A549 (cell line): ENCODE measurements around the gene ZNF275. TPM values are rescaled to one million over a fixed set of nuclear protein-coding genes. Genes with fewer than 3 reads are reported as not detected.

Source experiments
- ATAC-seq, 2 experiments: fragments of 200-7000 bp in 1 of 2; fragments of >200 bp in 1 of 2; cut with Nextera tagmentation in 1 of 2; cut with Tn5 transposase in 1 of 2; 3 replicates each; pipeline versions ENCODE4 v1.8.0 to v1.9.1; 2018 to 2020; ENCODE audit warnings: mild to moderate bottlenecking in 1 of 2, moderate library complexity in 1 of 2
- CTCF ChIA-PET: fragments of 300-600 bp; sonication (Branson Sonifier 250); formaldehyde crosslinking; extraction: SDS; loops from one replicate; lab custom pipeline; 2021; ENCODE audit warnings: antibody characterized with exemption, inconsistent platforms; lab: Yijun Ruan, JAX
- POLR2A ChIA-PET: fragments of 350-600 bp; formaldehyde crosslinking; extraction: SDS; loops from one replicate; lab custom pipeline; 2021; ENCODE audit warnings: antibody characterized with exemption, inconsistent platforms; lab: Yijun Ruan, JAX
- DNase-seq, 2 experiments: peaks; one replicate each; pipeline versions ENCODE4 v3.0.0 to v3.0.0-alpha.2; 2011 to 2016; ENCODE audit warnings: low read depth in 1 of 2, low spot score in 1 of 2
- FAIRE-seq: peaks from 2 replicates; lab custom pipeline; 2011; peaks lifted over from hg19 to GRCh38; lab: Jason Lieb, UNC
- H3K27ac ChIP-seq, 2 experiments: fragments of >200 bp; sonication (Bioruptor Twin); formaldehyde crosslinking; 3 replicates each; pipeline ENCODE4 v1.5.1; 2016 to 2017
- H3K4me1 ChIP-seq: fragments of >200 bp; sonication (Bioruptor Twin); formaldehyde crosslinking; 3 replicates; pipeline ENCODE4 v1.6.1; 2016
- H3K4me2 ChIP-seq: fragments of >200 bp; sonication (Bioruptor Twin); formaldehyde crosslinking; 3 replicates; pipeline ENCODE4 v1.6.1; 2016
- H3K4me3 ChIP-seq: fragments of >200 bp; sonication (Bioruptor Twin); formaldehyde crosslinking; 3 replicates; pipeline ENCODE4 v1.5.1; 2016
- H3K9me3 ChIP-seq: fragments of >200 bp; sonication (Bioruptor Twin); formaldehyde crosslinking; 3 replicates; pipeline ENCODE4 v1.6.1; 2016
- CBX2 ChIP-seq: fragments of 200-600 bp; sonication (generic); IDR thresholded peaks from 2 replicates; pipeline ENCODE4 v1.6.1; 2016; ENCODE audit warnings: low read depth, mild to moderate bottlenecking, borderline replicate concordance
- CEBPB ChIP-seq, 2 experiments: fragments of >200 bp in 1 of 2; sonication (Bioruptor Twin) in 1 of 2; formaldehyde crosslinking in 1 of 2; IDR thresholded peaks; 2 replicates each; pipeline ENCODE4 v1.6.1; 2012 to 2016
- CHD2 ChIP-seq: fragments of 150-350 bp; IDR thresholded peaks from 2 replicates; pipeline ENCODE4 v1.6.1; 2014; ENCODE audit warnings: low read length; ENCODE audit not compliant: partially characterized antibody
- E2F6 ChIP-seq: IDR thresholded peaks from 2 replicates; pipeline ENCODE4 v1.6.1; 2012; ENCODE audit warnings: low read depth, borderline replicate concordance
- EHF ChIP-seq: fragments of 250-450 bp; sonication (Bioruptor Pico); IDR thresholded peaks from 2 replicates; pipeline ENCODE4 v1.5.0; 2020; ENCODE audit warnings: mild to moderate bottlenecking
- FOSB ChIP-seq: fragments of 250-450 bp; sonication (Bioruptor Pico); IDR thresholded peaks from 2 replicates; pipeline ENCODE4 v1.5.0; 2020; ENCODE audit warnings: mild to moderate bottlenecking, moderate library complexity
- FOSL2 ChIP-seq, 2 experiments: fragments of 450-650 bp in 1 of 2; fragments of >200 bp in 1 of 2; sonication (Bioruptor Twin) in 1 of 2; formaldehyde crosslinking; IDR thresholded peaks; 2 replicates each; pipeline versions ENCODE4 v1.5.0 to v1.6.1; 2016 to 2020; ENCODE audit warnings: mild to moderate bottlenecking in 1 of 2, moderate library complexity in 1 of 2
- HEYL ChIP-seq: fragments of 250-450 bp; sonication (Bioruptor Pico); IDR thresholded peaks from 2 replicates; pipeline ENCODE4 v1.8.0; 2021; ENCODE audit warnings: mild to moderate bottlenecking, moderate library complexity
- HOXA7 ChIP-seq: fragments of 250-450 bp; sonication (Bioruptor Pico); IDR thresholded peaks from 2 replicates; pipeline ENCODE4 v1.5.0; 2020; ENCODE audit warnings: mild to moderate bottlenecking, moderate library complexity
- JUNB ChIP-seq: fragments of >200 bp; sonication (Bioruptor Twin); formaldehyde crosslinking; IDR thresholded peaks from 2 replicates; pipeline ENCODE4 v1.6.1; 2016
- NFE2L2 ChIP-seq: fragments of 150-350 bp; conservative IDR thresholded peaks from 2 replicates; pipeline ENCODE4 v1.6.1; 2014; ENCODE audit warnings: low read length
- PBX3 ChIP-seq: IDR thresholded peaks from 2 replicates; pipeline ENCODE4 v1.6.1; 2012
- REST ChIP-seq: fragments of 200-600 bp; sonication (generic); IDR thresholded peaks from 2 replicates; pipeline ENCODE4 v1.6.1; 2016; ENCODE audit warnings: antibody characterized with exemption, mild to moderate bottlenecking, moderate library complexity
- RFX5 ChIP-seq: fragments of 450-650 bp; IDR thresholded peaks from 2 replicates; pipeline ENCODE4 v1.7.1; 2014; ENCODE audit warnings: antibody characterized with exemption, mild to moderate bottlenecking, moderate library complexity
- RNF2 ChIP-seq: fragments of 200-600 bp; sonication (generic); IDR thresholded peaks from 2 replicates; pipeline ENCODE4 v1.6.1; 2016; ENCODE audit warnings: low read depth, mild to moderate bottlenecking, antibody characterized with exemption, moderate library complexity, borderline replicate concordance
- ZC3H11A ChIP-seq: fragments of 450-650 bp; IDR thresholded peaks from 2 replicates; pipeline ENCODE4 v1.6.1; 2014; ENCODE audit warnings: antibody characterized with exemption, mild to moderate bottlenecking
- ZNF302 ChIP-seq: fragments of 250-450 bp; sonication (Bioruptor Pico); IDR thresholded peaks from 2 replicates; pipeline ENCODE4 v1.9.0; 2021; ENCODE audit warnings: inconsistent platforms, mild to moderate bottlenecking, moderate library complexity
- WGBS: methylation state at CpG from one replicate; pipeline ENCODE4 v1.1.6; 2017; ENCODE audit errors: missing lambda C conversion rate; 5-methylcytosine and 5-hydroxymethylcytosine counted together
- polyA plus RNA-seq, 4 experiments: library from polyadenylated mRNA; depleted of rRNA in 3 of 4; stranded (reverse); fragments of >200 nt; fragmentation: RNase III in 1 of 4; extraction: RNeasy Plus Mini Kit Qiagen cat#74134 plus additional on column Dnase treatment in 1 of 4; gene quantifications; 2 replicates in 3 of 4; 3 replicates in 1 of 4; pipeline ENCODE4 v1.2.3, GENCODE V29; 2011 to 2017

ZNF275 gene
- polyA plus RNA-seq, 2 of the 4 experiments (the other 2 are of a cell fraction) = 3.2 to 6.5 TPM

GRCh38 chrX:153386097-153386496, 52.1 kb downstream of the ZNF275 start:
- Histone ChIP-seq H3K4me2 (no peak overlapping the region), H3K4me3 (no peak overlapping the region), H3K27ac (no peak overlapping the region), H3K4me1 (no peaks in the 10 kb centered on the region)
- WGBS = 48% methylated on average over 5 of the region's 5 CpGs
- CTCF ChIA-PET = no interaction called here
- FAIRE-seq (peak; percentile 7), DNase-seq (no peak), ATAC-seq (no peak)
- POLR2A ChIA-PET = no interaction called here
- TF ChIP-seq CBX2 (no peak), CHD2 (no peak), FOSB (CRISPR knock-in tag) (no peak), RNF2 (no peak), NFE2L2 (no peak), ZNF302 (CRISPR knock-in tag) (no peak), CEBPB (IDR thresholded peaks at IDR 0.05) (no peak), RFX5 (no peak), ZC3H11A (no peak), HEYL (CRISPR knock-in tag) (no peak), E2F6 (no peak)
- TF ChIP-seq, all 56 proteins: peak for 0
- no peaks in the 10 kb centered on the region for H3K9me3 ChIP-seq

GRCh38 chrX:153387345-153387744, 53.4 kb downstream of the ZNF275 start:
- H3K4me3 ChIP-seq = no peak overlapping the region
- no peaks in the 10 kb centered on the region for H3K4me1 ChIP-seq
- CTCF ChIA-PET = no interaction called here
- no peak for DNase-seq
- 43% methylated on average over 5 of the region's 5 CpGs for WGBS
- ATAC-seq = no peak
- H3K4me2 ChIP-seq = no peak overlapping the region
- no peak overlapping the region for H3K27ac ChIP-seq
- TF ChIP-seq JUNB (no peak), HOXA7 (CRISPR knock-in tag) (no peak), E2F6 (no peak), FOSB (CRISPR knock-in tag) (no peak), EHF (no peak), PBX3 (no peak), REST (no peak), FOSL2 (IDR thresholded peaks at IDR 0.05) (no peak), FOSL2 (CRISPR knock-in tag; IDR thresholded peaks at IDR 0.05) (no peak)
- TF ChIP-seq, all 56 proteins: peak for 0
- no peaks in the 10 kb centered on the region for H3K9me3 ChIP-seq
- POLR2A ChIA-PET = no interaction called here
- no peak for FAIRE-seq
